Neural progenitor cell (in vitro differentiated cells): ENCODE measurements around the gene AMN. TPM values are rescaled to one million over a fixed set of nuclear protein-coding genes. Genes with fewer than 3 reads are reported as not detected.

Experiments
- DNase-seq: peaks from one replicate; pipeline ENCODE4 v3.0.0-alpha.2; 2016; ENCODE audit warnings: low spot score
- H2AFZ ChIP-seq: fragments of 200-600 bp; sonication (generic); replicated peaks from 2 replicates; pipeline ENCODE4 v1.6.1; 2016; ENCODE audit warnings: antibody characterized with exemption
- H3F3A ChIP-seq: fragments of 200-600 bp; sonication (generic); 2 replicates; pipeline ENCODE4 v1.6.1; 2016; ENCODE audit warnings: antibody characterized with exemption, low read depth
- H3K27ac ChIP-seq: fragments of 200-600 bp; sonication (generic); 2 replicates; pipeline ENCODE4 v1.5.1; 2016; ENCODE audit warnings: mild to moderate bottlenecking
- H3K27me3 ChIP-seq: fragments of 200-600 bp; sonication (generic); 2 replicates; pipeline ENCODE4 v1.6.1; 2016; ENCODE audit warnings: mild to moderate bottlenecking, moderate library complexity
- H3K36me3 ChIP-seq: fragments of 200-600 bp; sonication (generic); 2 replicates; pipeline ENCODE4 v1.5.1; 2016
- H3K4me1 ChIP-seq: fragments of 200-600 bp; sonication (generic); 2 replicates; pipeline ENCODE4 v1.6.1; 2016; ENCODE audit warnings: mixed run types
- H3K4me2 ChIP-seq: fragments of 200-600 bp; sonication (generic); 2 replicates; pipeline ENCODE4 v1.6.1; 2016
- H3K4me3 ChIP-seq: fragments of 200-600 bp; sonication (generic); 2 replicates; pipeline ENCODE4 v1.5.1; 2016
- H3K79me2 ChIP-seq: fragments of 200-600 bp; sonication (generic); 2 replicates; pipeline ENCODE4 v1.6.1; 2016; ENCODE audit warnings: low read depth
- H3K9ac ChIP-seq: fragments of 200-600 bp; sonication (generic); 2 replicates; pipeline ENCODE4 v1.6.1; 2016
- H3K9me3 ChIP-seq: fragments of 200-600 bp; sonication (generic); 2 replicates; pipeline ENCODE4 v1.5.1; 2016; ENCODE audit warnings: low read depth
- H4K20me1 ChIP-seq: fragments of 200-600 bp; sonication (generic); 2 replicates; pipeline ENCODE4 v1.6.1; 2016; ENCODE audit warnings: low read depth
- H3K27ac Mint-ChIP-seq: 3 replicates; pipeline ENCODE4 v1.8.0; 2021; ENCODE audit warnings: mixed read lengths
- H3K27me3 Mint-ChIP-seq: 2 replicates; pipeline ENCODE4 v1.8.0; 2022; ENCODE audit warnings: low read depth, mild to moderate bottlenecking, inconsistent platforms, moderate library complexity, mixed read lengths; ENCODE audit not compliant: insufficient read depth
- H3K36me3 Mint-ChIP-seq: 3 replicates; pipeline ENCODE4 v1.8.0; 2021; ENCODE audit warnings: mixed read lengths
- H3K4me1 Mint-ChIP-seq: 3 replicates; pipeline ENCODE4 v1.8.0; 2021; ENCODE audit warnings: mixed read lengths
- H3K4me3 Mint-ChIP-seq: 3 replicates; pipeline ENCODE4 v1.8.0; 2021; ENCODE audit warnings: mild to moderate bottlenecking, moderate library complexity, mixed read lengths
- H3K9me3 Mint-ChIP-seq: 3 replicates; pipeline ENCODE4 v1.8.0; 2020; ENCODE audit warnings: mixed read lengths
- CTCF ChIP-seq: fragments of 200-600 bp; sonication (generic); IDR thresholded peaks from 2 replicates; pipeline ENCODE4 v1.5.1; 2017; ENCODE audit warnings: antibody characterized with exemption, mild to moderate bottlenecking
- EZH2 ChIP-seq: fragments of 200-600 bp; sonication (generic); IDR thresholded peaks from 2 replicates; pipeline ENCODE4 v1.6.1; 2017; ENCODE audit warnings: antibody characterized with exemption, mild to moderate bottlenecking, moderate library complexity
- EZH2phosphoT487 ChIP-seq: fragments of 200-600 bp; sonication (generic); IDR thresholded peaks from 2 replicates; pipeline ENCODE4 v1.6.1; 2017; ENCODE audit warnings: antibody characterized with exemption
- total RNA-seq: library from RNA; depleted of rRNA; stranded (reverse); fragments of >200 nt; gene quantifications from 2 replicates; pipeline ENCODE4 v1.2.3, GENCODE V29; 2015; ENCODE audit warnings: low replicate concordance

AMN gene
- total RNA-seq, 1 donor from 2014 or later = not detected

- Histone ChIP-seq H3F3A (no peaks in the 10 kb centered on the region), H3K4me2 (no peak overlapping the region), H3K4me3 (no peak overlapping the region), H3K9me3 (no peaks in the 10 kb centered on the region), H3K27ac (no peak overlapping the region), H3K36me3 (no peaks in the 10 kb centered on the region), H3K79me2 (no peaks in the 10 kb centered on the region), H4K20me1 (no peaks in the 10 kb centered on the region), H3K4me1 (no peaks in the 10 kb centered on the region), H3K9ac (no peak overlapping the region), H2AFZ (no peak overlapping the region), H3K27me3 (no peaks in the 10 kb centered on the region)
- H3K9me3 Mint-ChIP-seq = no peaks in the 10 kb centered on the region
- TF ChIP-seq EZH2phosphoT487 (no peak), EZH2 (no peak), CTCF (no peak)
- H3K4me3 Mint-ChIP-seq = no peak overlapping the region
- H3K4me1 Mint-ChIP-seq = no peaks in the 10 kb centered on the region
- no peak for DNase-seq
- no peak overlapping the region for H3K27ac Mint-ChIP-seq
- H3K36me3 Mint-ChIP-seq = peaks cover 37% of the 10 kb centered on the region
- no peaks in the 10 kb centered on the region for H3K27me3 Mint-ChIP-seq
Observed at GRCh38 chr14:102948698-102949061, 26.2 kb downstream of the AMN start.

GRCh38 chr14:102949062-102949800 lies 26.8 kb downstream of the AMN start:
- no peaks in the 10 kb centered on the region for H3K9me3 ChIP-seq
- H3K79me2 ChIP-seq = no peaks in the 10 kb centered on the region
- Mint-ChIP-seq H3K4me3 (no peak overlapping the region), H3K36me3 (peaks cover 34% of the 10 kb centered on the region), H3K27ac (no peak overlapping the region), H3K4me1 (no peaks in the 10 kb centered on the region), H3K9me3 (no peaks in the 10 kb centered on the region), H3K27me3 (no peaks in the 10 kb centered on the region)
- no peak for DNase-seq
- no peak overlapping the region for H2AFZ ChIP-seq
- no peak overlapping the region for H3K4me2 ChIP-seq
- no peaks in the 10 kb centered on the region for H3K27me3 ChIP-seq
- no peaks in the 10 kb centered on the region for H4K20me1 ChIP-seq
- no peaks in the 10 kb centered on the region for H3F3A ChIP-seq
- no peak overlapping the region for H3K9ac ChIP-seq
- no peak overlapping the region for H3K4me3 ChIP-seq
- no peaks in the 10 kb centered on the region for H3K4me1 ChIP-seq
- no peak overlapping the region for H3K27ac ChIP-seq
- H3K36me3 ChIP-seq = no peaks in the 10 kb centered on the region
- no peak for TF ChIP-seq EZH2

- no peak overlapping the region for H3K9ac ChIP-seq
- Mint-ChIP-seq H3K4me1 (peaks cover 3% of the 10 kb centered on the region), H3K27ac (no peak overlapping the region), H3K36me3 (peaks cover 36% of the 10 kb centered on the region), H3K4me3 (no peak overlapping the region), H3K27me3 (no peaks in the 10 kb centered on the region), H3K9me3 (no peaks in the 10 kb centered on the region)
- DNase-seq = no peak
- H3K9me3 ChIP-seq = no peaks in the 10 kb centered on the region
- H3K4me2 ChIP-seq = no peak overlapping the region
- no peak overlapping the region for H3K27ac ChIP-seq
- H4K20me1 ChIP-seq = no peaks in the 10 kb centered on the region
- no peaks in the 10 kb centered on the region for H3K4me1 ChIP-seq
- H3F3A ChIP-seq = no peaks in the 10 kb centered on the region
- no peak overlapping the region for H3K4me3 ChIP-seq
- no peak overlapping the region for H2AFZ ChIP-seq
- H3K79me2 ChIP-seq = no peaks in the 10 kb centered on the region
- H3K27me3 ChIP-seq = no peaks in the 10 kb centered on the region
- TF ChIP-seq EZH2 (no peak), CTCF (no peak), EZH2phosphoT487 (no peak)
- H3K36me3 ChIP-seq = no peaks in the 10 kb centered on the region
Observed at GRCh38 chr14:102949801-102950451, 27.5 kb downstream of the AMN start.

GRCh38 chr14:102951034-102951433 lies 28.6 kb downstream of the AMN start:
- Histone ChIP-seq H3K4me2 (no peak overlapping the region), H3K4me1 (peaks cover 3% of the 10 kb centered on the region), H3K9me3 (no peaks in the 10 kb centered on the region), H3K27ac (no peak overlapping the region), H4K20me1 (peaks cover 11% of the 10 kb centered on the region), H3K36me3 (no peaks in the 10 kb centered on the region), H3K79me2 (no peaks in the 10 kb centered on the region), H3K9ac (no peak overlapping the region), H2AFZ (no peak overlapping the region), H3K4me3 (no peak overlapping the region), H3K27me3 (no peaks in the 10 kb centered on the region), H3F3A (peaks cover 1% of the 10 kb centered on the region)
- TF ChIP-seq CTCF (no peak), EZH2 (no peak), EZH2phosphoT487 (no peak)
- peaks cover 31% of the 10 kb centered on the region for H3K36me3 Mint-ChIP-seq
- no peaks in the 10 kb centered on the region for H3K9me3 Mint-ChIP-seq
- no peak for DNase-seq
- no peak overlapping the region for H3K4me3 Mint-ChIP-seq
- H3K4me1 Mint-ChIP-seq = peaks cover 6% of the 10 kb centered on the region
- H3K27ac Mint-ChIP-seq = no peak overlapping the region
- peaks cover under 1% of the 10 kb centered on the region for H3K27me3 Mint-ChIP-seq
